ENCODE data around the gene FMO4.

DNA sequence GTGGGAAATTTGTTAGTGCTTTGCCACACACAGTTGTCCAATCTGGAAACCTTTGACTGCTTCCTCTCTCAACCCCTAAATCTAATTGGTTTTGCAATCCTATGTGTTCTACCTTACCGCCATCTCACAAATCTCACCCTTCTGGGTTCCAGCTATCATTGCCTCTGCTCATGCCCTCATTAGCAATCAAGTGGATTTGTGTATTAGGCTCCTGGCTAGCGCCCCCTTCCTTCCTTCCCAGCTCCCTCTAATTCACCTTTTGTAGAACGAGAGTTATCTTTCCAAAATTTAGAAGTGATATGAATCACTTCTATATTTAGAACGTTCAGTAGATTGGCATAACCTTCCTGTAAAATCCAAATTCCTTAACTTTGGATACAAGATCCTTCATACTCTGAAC, 47.1 kb upstream of the FMO4 start:
- TF ChIP-seq CTCF (IDR thresholded peaks at IDR 0.05) = no peak
- TF ChIP-seq POLR2AphosphoS5 (IDR thresholded peaks at IDR 0.05; ENCODE audit: low read depth, low read length) = no peak

All from Panc1 (cell line).